Keratinocyte (primary cell): ENCODE measurements around the gene TACR1. TPM values are rescaled to one million over a fixed set of nuclear protein-coding genes. Genes with fewer than 3 reads are reported as not detected.

Source experiments
- DNase-seq: peaks from one replicate; pipeline ENCODE4 v3.0.0-alpha.2; 2011; ENCODE audit warnings: low read depth, missing footprints, low spot score
- FAIRE-seq: peaks from 2 replicates; lab custom pipeline; 2011; peaks lifted over from hg19 to GRCh38; lab: Jason Lieb, UNC
- H2AFZ ChIP-seq: 2 replicates; pipeline ENCODE4 v1.6.0; 2012; ENCODE audit warnings: low read length, control low read depth, inconsistent platforms; ENCODE audit not compliant: control insufficient read depth
- H3K27ac ChIP-seq: 2 replicates; pipeline ENCODE4 v1.5.1; 2011; ENCODE audit warnings: low read length; ENCODE audit not compliant: control insufficient read depth, insufficient read depth
- H3K27me3 ChIP-seq: 3 replicates; pipeline ENCODE4 v1.6.0; 2011; ENCODE audit warnings: low read length; ENCODE audit not compliant: control insufficient read depth, insufficient read depth; ENCODE audit errors: extremely low read depth
- H3K36me3 ChIP-seq, 2 experiments: 2 replicates in 1 of 2; 3 replicates in 1 of 2; pipeline ENCODE4 v1.5.1; 2011; ENCODE audit warnings: low read length in 2 of 2, mild to moderate bottlenecking in 1 of 2; ENCODE audit not compliant: control insufficient read depth in 2 of 2, insufficient read depth in 2 of 2; ENCODE audit errors: extremely low read depth in 1 of 2
- H3K4me1 ChIP-seq: 3 replicates; pipeline ENCODE4 v1.5.1; 2011; ENCODE audit warnings: low read length; ENCODE audit not compliant: control insufficient read depth, insufficient read depth; ENCODE audit errors: extremely low read depth
- H3K4me2 ChIP-seq: 3 replicates; pipeline ENCODE4 v1.6.0; 2011; ENCODE audit warnings: low read depth, low read length; ENCODE audit not compliant: control insufficient read depth, insufficient read depth; ENCODE audit errors: extremely low read depth
- H3K4me3 ChIP-seq, 3 experiments: fragments of 200-600 bp in 1 of 3; sonication (generic) in 1 of 3; 2 replicates in 2 of 3; 3 replicates in 1 of 3; pipeline ENCODE4 v1.5.1; 2011 to 2016; ENCODE audit warnings: low read length in 3 of 3, mild to moderate bottlenecking in 3 of 3, control low read depth in 2 of 3, inconsistent platforms in 1 of 3, low read depth in 1 of 3, mixed read lengths in 1 of 3, mixed run types in 1 of 3, moderate library complexity in 1 of 3; ENCODE audit not compliant: control insufficient read depth in 2 of 3, insufficient read depth in 2 of 3; ENCODE audit errors: extremely low read depth in 1 of 3
- H3K79me2 ChIP-seq: 2 replicates; pipeline ENCODE4 v1.6.0; 2012; ENCODE audit warnings: low read length; ENCODE audit not compliant: control insufficient read depth, insufficient read depth
- H3K9ac ChIP-seq: 3 replicates; pipeline ENCODE4 v1.6.0; 2011; ENCODE audit warnings: low read length; ENCODE audit not compliant: control insufficient read depth, insufficient read depth; ENCODE audit errors: extremely low read depth
- H3K9me1 ChIP-seq: 3 replicates; pipeline ENCODE4 v1.6.0; 2011; ENCODE audit warnings: low read length; ENCODE audit not compliant: control insufficient read depth, insufficient read depth; ENCODE audit errors: extremely low read depth
- H3K9me3 ChIP-seq: 2 replicates; pipeline ENCODE4 v1.5.1; 2012; ENCODE audit warnings: low read depth, low read length; ENCODE audit not compliant: control insufficient read depth
- H4K20me1 ChIP-seq: 3 replicates; pipeline ENCODE4 v1.6.0; 2011; ENCODE audit warnings: low read length; ENCODE audit not compliant: control insufficient read depth, insufficient read depth; ENCODE audit errors: extremely low read depth
- EZH2 ChIP-seq: IDR thresholded peaks from one replicate; pipeline ENCODE4 v1.6.1; 2012; ENCODE audit warnings: inconsistent platforms, mild to moderate bottlenecking, low read length, moderate library complexity
- dilution Hi-C: fragments of 300-500 bp; cut with MboI; formaldehyde crosslinking; loops from one replicate; pipeline ENCODE4 v1.7.0; 2020; ENCODE audit warnings: low sequenced_read_pairs; ENCODE audit not compliant: extremely low pct_ligation_motif_present
- polyA plus RNA-seq, 5 experiments: library from polyadenylated mRNA; depleted of rRNA in 3 of 5; stranded (reverse) in 3 of 5; stranded (forward) in 1 of 5; unstranded in 1 of 5; fragments of >200 nt; gene quantifications; 1 replicate in 1 of 5; 2 replicates in 3 of 5; 3 replicates in 1 of 5; pipeline versions ENCODE4 v1.2.1 to v1.2.3, GENCODE V29; 2011 to 2012; ENCODE audit warnings: missing spikeins in 2 of 5, low read depth in 1 of 5, low replicate concordance in 1 of 5
- TF ChIP-seq, protein P1 (sequence below), 3 experiments: IDR thresholded peaks in 1 of 3; conservative IDR thresholded peaks in 1 of 3; optimal IDR thresholded peaks in 1 of 3; 2 replicates in 2 of 3; 3 replicates in 1 of 3; pipeline versions ENCODE3 to v1.5.1; 2011; ENCODE audit warnings: low read length in 3 of 3, mild to moderate bottlenecking in 3 of 3, moderate library complexity in 2 of 3, control low read depth in 1 of 3, inconsistent platforms in 1 of 3; ENCODE audit not compliant: insufficient read depth in 2 of 3; ENCODE audit errors: extremely low read depth in 1 of 3

The TACR1 gene
- polyA plus RNA-seq, 1 donor (not counting 4 experiments of a cell fraction or from before 2014, with no cell fraction given), result not detected

DNA sequence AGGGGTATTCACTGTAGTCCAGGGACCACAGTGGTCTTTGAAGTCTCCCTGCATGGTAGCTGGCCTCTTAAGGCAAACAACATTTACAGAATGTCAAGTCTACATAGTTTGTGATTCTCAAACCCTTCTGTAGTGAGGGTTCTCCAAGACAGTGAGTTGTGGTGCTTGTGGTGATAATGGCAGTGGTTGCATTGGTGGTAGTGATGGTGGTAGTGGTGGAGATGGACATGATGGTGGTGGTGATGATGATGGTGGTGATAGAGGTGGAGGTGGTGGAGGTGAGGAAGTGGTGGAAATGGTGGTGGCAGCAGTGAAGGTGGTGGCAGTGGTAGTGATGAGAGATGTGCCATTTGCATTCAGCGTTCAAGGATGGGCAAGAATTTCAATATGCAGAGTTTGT, 104.9 kb downstream of the TACR1 start:
- no peak overlapping the region for H3K9ac ChIP-seq
- TF ChIP-seq EZH2, result no peak
- TF ChIP-seq, protein P1, sequence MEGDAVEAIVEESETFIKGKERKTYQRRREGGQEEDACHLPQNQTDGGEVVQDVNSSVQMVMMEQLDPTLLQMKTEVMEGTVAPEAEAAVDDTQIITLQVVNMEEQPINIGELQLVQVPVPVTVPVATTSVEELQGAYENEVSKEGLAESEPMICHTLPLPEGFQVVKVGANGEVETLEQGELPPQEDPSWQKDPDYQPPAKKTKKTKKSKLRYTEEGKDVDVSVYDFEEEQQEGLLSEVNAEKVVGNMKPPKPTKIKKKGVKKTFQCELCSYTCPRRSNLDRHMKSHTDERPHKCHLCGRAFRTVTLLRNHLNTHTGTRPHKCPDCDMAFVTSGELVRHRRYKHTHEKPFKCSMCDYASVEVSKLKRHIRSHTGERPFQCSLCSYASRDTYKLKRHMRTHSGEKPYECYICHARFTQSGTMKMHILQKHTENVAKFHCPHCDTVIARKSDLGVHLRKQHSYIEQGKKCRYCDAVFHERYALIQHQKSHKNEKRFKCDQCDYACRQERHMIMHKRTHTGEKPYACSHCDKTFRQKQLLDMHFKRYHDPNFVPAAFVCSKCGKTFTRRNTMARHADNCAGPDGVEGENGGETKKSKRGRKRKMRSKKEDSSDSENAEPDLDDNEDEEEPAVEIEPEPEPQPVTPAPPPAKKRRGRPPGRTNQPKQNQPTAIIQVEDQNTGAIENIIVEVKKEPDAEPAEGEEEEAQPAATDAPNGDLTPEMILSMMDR (optimal IDR thresholded peaks at IDR 0.05 in 1 of 3, IDR thresholded peaks at IDR 0.05 in 1 of 3, conservative IDR thresholded peaks at IDR 0.05 in 1 of 3; ENCODE audit: extremely low read depth in 1 of 3, insufficient read depth in 2 of 3, low read length in 3 of 3), result no peak
- no peaks in the 10 kb centered on the region for H3K9me1 ChIP-seq
- dilution Hi-C loops, result no loop called here
- DNase-seq (no peak), FAIRE-seq (no peak)
- peaks cover 5% of the 10 kb centered on the region for H3K4me1 ChIP-seq
- no peaks in the 10 kb centered on the region for H3K9me3 ChIP-seq
- no peaks in the 10 kb centered on the region for H3K79me2 ChIP-seq
- no peaks in the 10 kb centered on the region for H4K20me1 ChIP-seq
- no peaks in the 10 kb centered on the region for H3K27me3 ChIP-seq
- H3K27ac ChIP-seq, result no peak overlapping the region
- no peak overlapping the region for H3K4me3 ChIP-seq
- no peak overlapping the region for H3K4me2 ChIP-seq
- H3K36me3 ChIP-seq, result no peaks in the 10 kb centered on the region
- H2AFZ ChIP-seq, result no peak overlapping the region

DNA sequence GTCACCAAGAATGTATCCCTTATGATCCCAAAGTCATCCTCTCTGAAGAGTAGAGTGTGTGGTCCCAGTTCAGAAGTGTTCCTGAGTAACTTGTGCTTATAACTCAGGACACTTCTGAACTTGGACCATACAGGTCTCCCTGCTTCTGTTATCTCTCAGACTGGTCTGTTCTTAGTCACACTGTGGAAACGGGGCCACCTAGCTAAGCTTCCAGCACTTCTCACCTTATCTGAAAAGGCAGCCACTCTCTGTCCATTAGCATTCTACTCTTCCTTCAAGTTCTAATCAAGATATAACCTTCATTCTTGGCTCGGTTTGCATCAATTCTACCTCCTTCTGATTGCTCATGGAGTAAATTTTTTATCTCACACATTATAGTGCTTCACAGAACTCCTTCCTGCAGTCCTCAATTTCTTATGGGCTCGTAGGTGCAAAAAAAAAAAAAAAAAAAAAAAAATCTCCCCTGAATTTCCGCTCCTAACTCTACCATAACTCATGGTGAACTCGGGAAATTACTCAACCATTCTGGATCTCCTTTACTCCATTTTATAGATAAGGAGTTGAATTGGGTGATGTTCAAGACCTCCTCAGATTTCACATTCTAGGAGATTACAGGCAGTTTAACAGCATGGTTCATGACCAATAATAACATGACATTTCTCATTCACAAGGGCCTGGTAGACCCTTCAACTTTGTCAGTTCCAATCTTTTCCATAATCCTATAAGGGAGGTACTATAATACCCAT, 108.4 kb downstream of the TACR1 start:
- Histone ChIP-seq H3K4me1 (no peaks in the 10 kb centered on the region), H3K9me3 (no peaks in the 10 kb centered on the region), H2AFZ (no peak overlapping the region), H3K79me2 (no peaks in the 10 kb centered on the region), H3K36me3 (no peaks in the 10 kb centered on the region), H3K9me1 (no peaks in the 10 kb centered on the region), H3K4me3 (no peak overlapping the region), H3K27ac (no peak overlapping the region), H3K4me2 (no peak overlapping the region), H4K20me1 (no peaks in the 10 kb centered on the region), H3K9ac (no peak overlapping the region), H3K27me3 (peaks cover 3% of the 10 kb centered on the region)
- TF ChIP-seq EZH2, result no peak
- TF ChIP-seq, protein P1 (optimal IDR thresholded peaks at IDR 0.05 in 1 of 3, IDR thresholded peaks at IDR 0.05 in 1 of 3, conservative IDR thresholded peaks at IDR 0.05 in 1 of 3; ENCODE audit: extremely low read depth in 1 of 3, insufficient read depth in 2 of 3, low read length in 3 of 3), result no peak
- dilution Hi-C loops, result no loop called here
- FAIRE-seq, result no peak
- no peak for DNase-seq
